GM12891 (cell line): ENCODE data around the gene C12orf56.
A peak's percentile ranks its signal among the peaks of the same experiment; 100 is the strongest.

Experiments
- POLR2AphosphoS5 ChIP-seq: IDR thresholded peaks from 2 replicates; pipeline ENCODE4 v1.6.1; 2011; ENCODE audit warnings: low read depth, low read length, control low read depth
- POU2F2 ChIP-seq: IDR thresholded peaks from 2 replicates; pipeline ENCODE4 v1.6.1; 2011; ENCODE audit warnings: low read depth, mild to moderate bottlenecking, control low read depth, low read length, moderate library complexity
- SPI1 ChIP-seq: IDR thresholded peaks from 2 replicates; pipeline ENCODE4 v1.6.1; 2011; ENCODE audit warnings: low read depth, low read length, control low read depth

DNA sequence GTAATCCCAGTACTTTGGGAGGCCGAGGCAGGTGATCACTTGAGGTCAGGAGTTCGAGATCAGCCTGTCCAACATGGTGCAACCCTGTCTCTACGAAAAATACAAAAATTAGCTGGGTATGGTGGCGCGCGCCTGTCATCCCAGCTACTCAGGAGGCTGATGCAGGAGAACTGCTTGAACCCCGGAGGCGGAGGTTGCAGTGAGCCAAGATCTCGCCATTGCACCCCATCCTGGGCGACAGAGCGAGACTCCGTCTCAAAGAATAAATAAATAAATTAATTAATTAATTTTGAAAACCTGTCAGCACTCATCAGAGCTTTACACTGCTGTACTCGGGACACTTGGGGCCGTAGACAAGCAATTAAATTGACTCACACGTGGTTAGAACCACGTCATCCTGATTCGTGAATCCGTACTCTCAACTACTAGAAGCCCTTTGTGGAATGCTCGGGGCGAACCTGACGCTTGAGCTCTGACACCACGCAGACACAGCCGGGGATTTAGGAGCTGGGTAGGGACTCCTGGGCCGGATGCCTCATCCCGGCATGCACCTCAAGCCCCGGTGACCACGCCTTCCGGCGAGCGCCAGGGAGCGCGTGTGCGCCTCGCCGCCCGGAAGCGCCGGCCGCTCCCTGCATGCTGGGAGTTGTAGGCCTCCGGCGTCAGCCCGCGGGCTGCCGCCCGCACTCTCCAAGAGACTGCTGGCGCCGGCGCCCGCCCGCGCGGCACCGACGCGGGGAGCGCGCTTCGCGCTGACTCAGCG lies 13.3 kb upstream of the C12orf56 start, which contains the start of gene XPOT:
- TF ChIP-seq POLR2AphosphoS5, result peak; percentile 94
- peak; percentile 63 for TF ChIP-seq POU2F2
- TF ChIP-seq SPI1, result no peak
